Measurements from ENCODE around the gene CHN1. TPM values are rescaled to one million over a fixed set of nuclear protein-coding genes. Genes with fewer than 3 reads are reported as not detected.

CHN1 gene
- polyA plus RNA-seq, 1 of the 3 experiments (the other 2 are of a cell fraction) = 31.6 TPM

DNA sequence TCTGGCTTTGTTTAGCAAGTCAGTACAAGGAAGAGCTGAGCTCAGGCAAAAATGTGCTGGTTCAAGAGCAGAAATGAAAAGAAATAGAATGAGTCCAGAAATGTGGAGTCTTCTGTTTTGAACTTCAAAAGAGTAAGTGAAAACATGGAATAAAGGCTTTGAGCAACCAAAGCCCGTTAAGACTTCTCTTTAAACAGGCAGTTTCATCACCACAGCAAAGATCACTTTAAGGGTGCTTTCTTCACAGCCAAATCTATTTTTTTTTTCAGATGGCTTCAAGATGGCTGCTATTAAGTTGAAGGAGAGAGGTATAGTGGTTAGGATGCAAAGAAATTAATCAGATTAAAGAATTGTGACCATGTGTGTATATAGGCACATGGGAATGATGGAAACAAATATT is 238.9 kb downstream of the CHN1 start:
- TF ChIP-seq USF2 (IDR thresholded peaks at IDR 0.05; ENCODE audit: borderline replicate concordance, low read depth, low read length) = no peak
- no peak for TF ChIP-seq RFX5 (IDR thresholded peaks at IDR 0.05; ENCODE audit: low read length)
- TF ChIP-seq MEF2A (IDR thresholded peaks at IDR 0.05; ENCODE audit: borderline replicate concordance, low read depth) = no peak
- no peak for TF ChIP-seq ELF1 (IDR thresholded peaks at IDR 0.05)
- no peak for TF ChIP-seq JUND (IDR thresholded peaks at IDR 0.05)
- no peak for TF ChIP-seq NRF1 (IDR thresholded peaks at IDR 0.05; ENCODE audit: low read depth, low read length)
- TF ChIP-seq CHD2 (IDR thresholded peaks at IDR 0.05; ENCODE audit: low read length, partially characterized antibody) = no peak
- TF ChIP-seq NFIC (IDR thresholded peaks at IDR 0.05; ENCODE audit: borderline replicate concordance) = no peak
- no peak for TF ChIP-seq PBX3 (IDR thresholded peaks at IDR 0.05)
- TF ChIP-seq SMC3 (IDR thresholded peaks at IDR 0.05; ENCODE audit: low read depth, low read length) = no peak
- TF ChIP-seq, protein P1, sequence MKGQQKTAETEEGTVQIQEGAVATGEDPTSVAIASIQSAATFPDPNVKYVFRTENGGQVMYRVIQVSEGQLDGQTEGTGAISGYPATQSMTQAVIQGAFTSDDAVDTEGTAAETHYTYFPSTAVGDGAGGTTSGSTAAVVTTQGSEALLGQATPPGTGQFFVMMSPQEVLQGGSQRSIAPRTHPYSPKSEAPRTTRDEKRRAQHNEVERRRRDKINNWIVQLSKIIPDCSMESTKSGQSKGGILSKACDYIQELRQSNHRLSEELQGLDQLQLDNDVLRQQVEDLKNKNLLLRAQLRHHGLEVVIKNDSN (IDR thresholded peaks at IDR 0.05; ENCODE audit: borderline replicate concordance, low read depth) = no peak
- TF ChIP-seq, protein P2, sequence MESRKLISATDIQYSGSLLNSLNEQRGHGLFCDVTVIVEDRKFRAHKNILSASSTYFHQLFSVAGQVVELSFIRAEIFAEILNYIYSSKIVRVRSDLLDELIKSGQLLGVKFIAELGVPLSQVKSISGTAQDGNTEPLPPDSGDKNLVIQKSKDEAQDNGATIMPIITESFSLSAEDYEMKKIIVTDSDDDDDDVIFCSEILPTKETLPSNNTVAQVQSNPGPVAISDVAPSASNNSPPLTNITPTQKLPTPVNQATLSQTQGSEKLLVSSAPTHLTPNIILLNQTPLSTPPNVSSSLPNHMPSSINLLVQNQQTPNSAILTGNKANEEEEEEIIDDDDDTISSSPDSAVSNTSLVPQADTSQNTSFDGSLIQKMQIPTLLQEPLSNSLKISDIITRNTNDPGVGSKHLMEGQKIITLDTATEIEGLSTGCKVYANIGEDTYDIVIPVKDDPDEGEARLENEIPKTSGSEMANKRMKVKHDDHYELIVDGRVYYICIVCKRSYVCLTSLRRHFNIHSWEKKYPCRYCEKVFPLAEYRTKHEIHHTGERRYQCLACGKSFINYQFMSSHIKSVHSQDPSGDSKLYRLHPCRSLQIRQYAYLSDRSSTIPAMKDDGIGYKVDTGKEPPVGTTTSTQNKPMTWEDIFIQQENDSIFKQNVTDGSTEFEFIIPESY (IDR thresholded peaks at IDR 0.05; ENCODE audit: borderline replicate concordance, low read depth) = no peak
- no peak for TF ChIP-seq RAD21 (IDR thresholded peaks at IDR 0.05; ENCODE audit: low read length)
- no peak for TF ChIP-seq GATA2 (CRISPR knock-in tag; IDR thresholded peaks at IDR 0.05)
- TF ChIP-seq SIN3A (IDR thresholded peaks at IDR 0.05; ENCODE audit: borderline replicate concordance, low read depth, low read length) = no peak
- no peak for TF ChIP-seq RCOR1 (IDR thresholded peaks at IDR 0.05; ENCODE audit: low read length)
- TF ChIP-seq EZH2phosphoT487 (IDR thresholded peaks at IDR 0.05; ENCODE audit: borderline replicate concordance, low read depth) = no peak
- TF ChIP-seq RXRA (IDR thresholded peaks at IDR 0.05; ENCODE audit: borderline replicate concordance, low read depth) = no peak
- no peak overlapping the region for H2AFZ ChIP-seq (ENCODE audit: low read depth)
- no peaks in the 10 kb centered on the region for H3K9me3 ChIP-seq
- no peak overlapping the region for H3K4me2 ChIP-seq
- H3K36me3 ChIP-seq (replicated peaks in 1 of 2; ENCODE audit: control insufficient read depth in 1 of 2, insufficient read depth in 2 of 2, low read length in 1 of 2) = no peaks in the 10 kb centered on the region
- no peaks in the 10 kb centered on the region for H3F3A ChIP-seq (replicated peaks; ENCODE audit: insufficient read depth)
- no peak overlapping the region for H3K27ac ChIP-seq (ENCODE audit: low read depth in 2 of 2, low read length in 1 of 2)
- no peaks in the 10 kb centered on the region for H3K27me3 ChIP-seq (ENCODE audit: insufficient read depth)
- H3K9ac ChIP-seq = no peak overlapping the region
- no peaks in the 10 kb centered on the region for H3K79me2 ChIP-seq (ENCODE audit: insufficient read depth)
- no peak for DNase-seq
- 91% methylated on average over 1 of the region's 1 CpG for WGBS (ENCODE audit: low lambda C conversion rate)
- no peak overlapping the region for H3K4me3 ChIP-seq (ENCODE audit: low read depth in 2 of 2, low read length in 1 of 2)
- CTCF ChIA-PET = interaction anchor here (0.7 to 4.4 kb wide), 6 partner anchors 17 to 239 kb away, joined by 3 to 40 read pairs (median 4); partner anchors contain the start of gene CHN1
- peaks cover 0 to 13% of the 10 kb centered on the region in 2 experiments; a peak in 2 of 4 replicates for H3K4me1 ChIP-seq (ENCODE audit: control insufficient read depth in 1 of 2, insufficient read depth in 2 of 2, low read depth in 1 of 2, low read length in 1 of 2)
- H4K20me1 ChIP-seq (ENCODE audit: insufficient read depth) = no peaks in the 10 kb centered on the region
- no peaks in the 10 kb centered on the region for H3K9me2 ChIP-seq
- POLR2A ChIA-PET = no interaction called here
